ENCODE data around the gene LY86. TPM values are rescaled to one million over a fixed set of nuclear protein-coding genes. Genes with fewer than 3 reads are reported as not detected.

The LY86 gene
- total and polyA plus RNA-seq, 9 of the 15 experiments (the other 6 are each of a cell fraction or from before 2014, with no cell fraction given): 0.08 to 0.20 TPM; not detected in 7

DNA sequence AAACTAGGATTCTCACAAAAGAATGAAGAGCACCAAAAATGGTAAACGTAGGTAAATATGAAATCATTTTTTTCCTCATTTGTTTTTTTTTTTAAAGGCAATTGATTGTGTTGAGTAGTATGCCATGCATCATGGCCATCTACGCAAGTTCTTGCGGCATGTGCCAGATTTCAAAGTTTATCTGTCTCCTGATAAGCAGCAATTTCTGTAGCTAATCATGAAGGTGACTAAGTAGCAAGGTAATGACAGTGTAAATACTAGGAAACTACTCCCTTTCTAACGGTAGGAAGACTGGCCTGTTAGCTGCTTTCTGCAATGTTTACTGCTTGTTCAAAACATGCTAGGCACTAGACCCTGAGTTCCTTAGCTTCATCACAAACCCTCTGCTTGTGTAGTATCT lies 13.4 kb upstream of the LY86 start (continued):
- TF ChIP-seq HNRNPUL1 (IDR thresholded peaks at IDR 0.05; ENCODE audit: low read length): no peak
- no peak for TF ChIP-seq KHSRP (IDR thresholded peaks at IDR 0.05)
- TF ChIP-seq E2F3 (CRISPR knock-in tag; IDR thresholded peaks at IDR 0.05): no peak
- TF ChIP-seq ZNF239 (CRISPR knock-in tag; IDR thresholded peaks at IDR 0.05): no peak
- TF ChIP-seq NCOA2 (IDR thresholded peaks at IDR 0.05; ENCODE audit: partially characterized antibody in 2 of 2): no peak
- TF ChIP-seq, protein P1, sequence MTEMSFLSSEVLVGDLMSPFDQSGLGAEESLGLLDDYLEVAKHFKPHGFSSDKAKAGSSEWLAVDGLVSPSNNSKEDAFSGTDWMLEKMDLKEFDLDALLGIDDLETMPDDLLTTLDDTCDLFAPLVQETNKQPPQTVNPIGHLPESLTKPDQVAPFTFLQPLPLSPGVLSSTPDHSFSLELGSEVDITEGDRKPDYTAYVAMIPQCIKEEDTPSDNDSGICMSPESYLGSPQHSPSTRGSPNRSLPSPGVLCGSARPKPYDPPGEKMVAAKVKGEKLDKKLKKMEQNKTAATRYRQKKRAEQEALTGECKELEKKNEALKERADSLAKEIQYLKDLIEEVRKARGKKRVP (CRISPR knock-in tag; IDR thresholded peaks at IDR 0.05): no peak
- TF ChIP-seq, protein P2, sequence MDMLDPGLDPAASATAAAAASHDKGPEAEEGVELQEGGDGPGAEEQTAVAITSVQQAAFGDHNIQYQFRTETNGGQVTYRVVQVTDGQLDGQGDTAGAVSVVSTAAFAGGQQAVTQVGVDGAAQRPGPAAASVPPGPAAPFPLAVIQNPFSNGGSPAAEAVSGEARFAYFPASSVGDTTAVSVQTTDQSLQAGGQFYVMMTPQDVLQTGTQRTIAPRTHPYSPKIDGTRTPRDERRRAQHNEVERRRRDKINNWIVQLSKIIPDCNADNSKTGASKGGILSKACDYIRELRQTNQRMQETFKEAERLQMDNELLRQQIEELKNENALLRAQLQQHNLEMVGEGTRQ (CRISPR knock-in tag; IDR thresholded peaks at IDR 0.05): no peak
- TF ChIP-seq PHF21A (IDR thresholded peaks at IDR 0.05; ENCODE audit: borderline replicate concordance, low read depth): no peak
- no peak for TF ChIP-seq ZNF445 (CRISPR knock-in tag; IDR thresholded peaks at IDR 0.05; ENCODE audit: low read depth)
- no peak for TF ChIP-seq MEF2A (IDR thresholded peaks at IDR 0.05; ENCODE audit: control insufficient read depth, low read depth, low read length)
- TF ChIP-seq, protein P3, sequence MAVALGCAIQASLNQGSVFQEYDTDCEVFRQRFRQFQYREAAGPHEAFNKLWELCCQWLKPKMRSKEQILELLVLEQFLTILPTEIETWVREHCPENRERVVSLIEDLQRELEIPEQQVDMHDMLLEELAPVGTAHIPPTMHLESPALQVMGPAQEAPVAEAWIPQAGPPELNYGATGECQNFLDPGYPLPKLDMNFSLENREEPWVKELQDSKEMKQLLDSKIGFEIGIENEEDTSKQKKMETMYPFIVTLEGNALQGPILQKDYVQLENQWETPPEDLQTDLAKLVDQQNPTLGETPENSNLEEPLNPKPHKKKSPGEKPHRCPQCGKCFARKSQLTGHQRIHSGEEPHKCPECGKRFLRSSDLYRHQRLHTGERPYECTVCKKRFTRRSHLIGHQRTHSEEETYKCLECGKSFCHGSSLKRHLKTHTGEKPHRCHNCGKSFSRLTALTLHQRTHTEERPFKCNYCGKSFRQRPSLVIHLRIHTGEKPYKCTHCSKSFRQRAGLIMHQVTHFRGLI (CRISPR knock-in tag; IDR thresholded peaks at IDR 0.05): no peak
- TF ChIP-seq, protein P4, sequence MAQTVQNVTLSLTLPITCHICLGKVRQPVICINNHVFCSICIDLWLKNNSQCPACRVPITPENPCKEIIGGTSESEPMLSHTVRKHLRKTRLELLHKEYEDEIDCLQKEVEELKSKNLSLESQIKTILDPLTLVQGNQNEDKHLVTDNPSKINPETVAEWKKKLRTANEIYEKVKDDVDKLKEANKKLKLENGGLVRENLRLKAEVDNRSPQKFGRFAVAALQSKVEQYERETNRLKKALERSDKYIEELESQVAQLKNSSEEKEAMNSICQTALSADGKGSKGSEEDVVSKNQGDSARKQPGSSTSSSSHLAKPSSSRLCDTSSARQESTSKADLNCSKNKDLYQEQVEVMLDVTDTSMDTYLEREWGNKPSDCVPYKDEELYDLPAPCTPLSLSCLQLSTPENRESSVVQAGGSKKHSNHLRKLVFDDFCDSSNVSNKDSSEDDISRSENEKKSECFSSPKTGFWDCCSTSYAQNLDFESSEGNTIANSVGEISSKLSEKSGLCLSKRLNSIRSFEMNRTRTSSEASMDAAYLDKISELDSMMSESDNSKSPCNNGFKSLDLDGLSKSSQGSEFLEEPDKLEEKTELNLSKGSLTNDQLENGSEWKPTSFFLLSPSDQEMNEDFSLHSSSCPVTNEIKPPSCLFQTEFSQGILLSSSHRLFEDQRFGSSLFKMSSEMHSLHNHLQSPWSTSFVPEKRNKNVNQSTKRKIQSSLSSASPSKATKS (CRISPR knock-in tag; IDR thresholded peaks at IDR 0.05): no peak
- TF ChIP-seq SRSF9 (IDR thresholded peaks at IDR 0.05; ENCODE audit: borderline replicate concordance, low read depth, low read length): no peak
